CD4-positive, alpha-beta T cell treated with Interleukin-4 for 1 hour (primary cell): ENCODE measurements around the gene OTC.

Experiments
- DNase-seq, 2 donors: peaks; one replicate each; pipeline ENCODE4 v3.0.0-alpha.2; 2020 to 2022

OTC gene

DNA sequence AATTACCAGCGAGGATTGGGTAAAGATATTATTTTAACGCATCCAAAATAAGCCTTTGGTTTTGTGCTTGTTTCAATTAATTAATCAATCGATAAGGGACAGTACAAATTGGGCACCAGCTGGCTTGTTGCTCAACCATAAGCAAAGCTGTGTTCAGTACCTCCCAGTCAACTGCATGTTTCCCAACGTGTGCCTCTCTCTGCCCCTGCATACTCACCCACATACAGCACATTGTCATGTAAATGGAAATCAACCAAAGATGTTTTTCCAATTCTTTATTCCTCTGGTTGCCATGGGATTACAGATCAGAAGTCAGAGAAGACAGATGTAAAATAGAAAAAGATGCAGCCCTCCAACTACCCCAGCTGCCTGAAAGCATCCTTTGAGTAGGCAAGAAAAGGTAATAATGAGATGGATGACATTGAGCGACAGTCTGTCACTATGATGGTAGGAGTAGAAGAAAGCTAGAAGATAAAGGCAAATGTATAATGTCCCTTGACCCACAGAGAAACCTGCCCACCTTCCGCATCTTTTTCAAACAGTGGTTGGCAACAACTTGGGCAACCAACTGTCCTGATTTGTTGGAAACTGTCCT is 116.3 kb downstream of the OTC start:
- DNase-seq: no peak
